Right renal cortex interstitium (tissue), 3 donors: ENCODE data around the gene C3orf52. TPM values are rescaled to one million over a fixed set of nuclear protein-coding genes. Genes with fewer than 3 reads are reported as not detected.
A peak's percentile ranks its signal among the peaks of the same experiment; 100 is the strongest.

Experiments used
- DNase-seq, 3 donors: peaks; one replicate each; pipeline ENCODE4 v3.0.0-alpha.2; 2013; ENCODE audit warnings: low read depth in 3 of 3, low spot score in 2 of 3
- polyA plus RNA-seq, 3 donors: library from polyadenylated mRNA; unstranded; fragments of 120-200 nt; gene quantifications; one replicate each; pipeline ENCODE4 v1.2.1, GENCODE V29; 2013; ENCODE audit not compliant: insufficient read length in 3 of 3

C3orf52 gene
- polyA plus RNA-seq, 3 donors = 4.9 to 5.9 (median 5.5) TPM

GRCh38 chr3:112133626-112134334 lies 47.6 kb downstream of the C3orf52 start:
- no peak for DNase-seq

DNA sequence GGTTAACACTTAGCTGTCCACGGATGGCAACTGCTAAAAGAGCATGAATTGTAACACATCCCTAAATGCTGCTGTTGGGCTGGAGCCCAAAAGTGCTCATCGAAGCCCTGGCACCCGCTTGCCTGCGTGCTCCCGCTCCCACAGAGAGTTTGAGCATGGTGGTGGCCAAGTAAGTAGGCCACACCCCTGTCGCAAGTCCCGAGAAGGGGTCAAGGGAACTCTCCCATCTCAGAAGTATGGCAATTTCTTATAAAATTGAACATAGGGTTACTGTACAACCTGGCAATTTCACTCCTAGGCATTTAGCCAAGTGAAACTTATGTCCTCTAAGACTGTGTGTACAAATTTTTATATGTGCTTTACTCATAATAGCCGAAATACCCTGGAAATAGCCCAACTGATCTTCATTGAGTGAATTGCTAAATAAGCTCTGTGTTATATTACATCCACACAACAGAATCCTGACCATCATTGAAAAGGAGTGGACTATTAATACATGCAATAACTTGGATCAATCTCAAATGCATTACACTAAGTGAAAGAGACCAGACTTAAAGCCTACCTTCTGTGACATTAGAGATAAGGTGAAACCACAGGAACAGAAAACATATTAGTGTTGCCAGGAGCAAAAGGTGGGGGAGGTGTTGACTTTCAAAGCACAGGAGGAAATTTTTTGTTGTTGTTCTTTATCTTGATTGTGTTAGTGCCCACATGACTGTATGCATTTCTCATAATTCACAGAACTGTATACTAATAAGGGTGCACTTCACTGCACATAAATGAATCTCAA lies 48.3 kb downstream of the C3orf52 start:
- DNase-seq = no peak

DNA sequence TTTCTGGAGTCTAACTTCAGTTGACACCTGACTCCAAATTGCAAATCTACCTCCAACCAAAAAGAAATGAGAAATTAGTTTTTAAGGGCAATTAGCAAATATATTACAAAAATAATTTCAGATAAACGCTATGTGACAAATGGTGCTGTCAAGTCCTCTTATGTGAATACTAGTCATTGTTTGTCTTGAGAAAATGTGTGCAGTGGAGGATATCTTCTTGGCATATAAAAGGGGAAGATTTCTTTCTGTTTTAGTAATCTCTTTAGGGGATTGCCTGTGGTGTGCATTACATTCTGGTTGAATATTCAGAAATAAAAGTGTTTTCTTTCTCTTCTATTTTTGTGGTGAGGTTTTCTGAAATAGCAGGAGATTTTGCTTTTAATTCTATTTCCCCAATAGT lies 49.9 kb downstream of the C3orf52 start:
- no peak for DNase-seq

DNA sequence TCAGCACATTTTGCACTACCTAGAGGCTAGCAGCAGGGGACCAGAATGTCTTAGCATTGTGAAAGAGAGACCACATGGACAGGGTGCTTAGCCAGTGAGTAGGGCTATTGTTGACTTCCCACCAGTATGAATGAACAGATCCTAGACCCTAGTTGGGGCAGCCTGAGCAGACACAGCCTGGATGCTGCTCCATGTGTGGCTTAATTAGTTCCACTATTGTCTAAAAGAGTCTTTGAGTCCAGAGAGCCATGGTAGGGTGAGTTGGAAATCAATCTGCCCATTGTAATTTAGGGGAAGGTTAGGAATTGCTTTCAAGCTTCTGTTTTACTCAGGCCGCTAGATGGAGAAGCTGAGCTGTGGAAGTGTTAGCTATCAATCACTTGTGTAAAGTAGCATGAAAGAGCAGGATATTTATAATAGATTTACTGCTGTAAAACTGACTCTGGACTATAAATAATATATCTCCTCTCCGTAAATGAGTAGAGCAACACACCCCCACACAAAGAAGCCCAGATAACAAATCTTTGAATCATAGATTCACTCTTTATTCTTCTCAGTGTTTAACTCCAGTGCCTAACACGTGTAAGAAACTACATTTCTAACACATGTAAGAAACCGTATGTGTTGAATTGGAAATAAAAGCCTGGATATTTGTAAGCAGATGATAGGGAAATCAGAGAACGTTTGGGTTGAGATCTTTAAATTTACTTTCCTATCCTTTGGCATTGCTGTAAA lies 50.9 kb downstream of the C3orf52 start:
- DNase-seq = peak in 1 of 3 donors; percentile 59

- no peak for DNase-seq
Observed at GRCh38 chr3:112137781-112138180, 51.6 kb downstream of the C3orf52 start.

GRCh38 chr3:112138219-112138969 lies 52.2 kb downstream of the C3orf52 start:
- no peak for DNase-seq

DNA sequence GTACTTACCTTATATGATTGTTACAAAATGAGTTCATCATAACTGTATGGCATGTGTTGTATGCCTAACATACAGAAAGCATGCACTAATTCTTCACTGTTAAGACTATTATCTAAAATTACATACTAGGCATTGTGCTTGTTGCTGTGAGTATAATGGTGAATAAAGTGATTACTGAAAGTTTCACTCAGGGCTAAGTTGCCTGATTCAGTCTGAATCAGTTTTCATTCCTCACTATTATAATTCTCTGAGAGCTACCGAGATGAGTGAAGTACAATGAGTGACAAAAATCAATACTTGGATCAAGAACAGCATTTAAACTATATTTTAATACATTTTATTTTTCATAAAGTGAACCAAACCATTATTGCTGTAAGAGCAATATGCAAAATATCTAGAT lies 54.4 kb downstream of the C3orf52 start:
- DNase-seq = no peak

DNA sequence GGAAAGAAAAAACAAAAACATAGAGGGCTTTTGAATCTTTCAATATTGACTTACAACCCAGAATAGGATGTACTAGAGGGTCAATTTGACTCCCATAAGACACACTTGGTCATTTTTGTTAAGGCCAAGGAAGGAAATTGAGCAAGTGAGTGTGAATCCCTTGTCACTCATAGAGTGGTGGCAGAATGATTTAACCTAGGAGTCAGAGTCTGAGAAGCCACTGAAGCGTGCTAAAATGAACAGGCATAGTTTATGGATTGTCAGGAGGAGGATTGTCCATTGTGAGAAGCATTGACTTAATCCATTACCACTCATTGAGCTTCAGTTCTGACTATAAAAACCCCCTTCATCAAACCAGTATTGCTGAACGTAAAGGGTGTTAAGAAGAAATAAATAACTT lies 55.1 kb downstream of the C3orf52 start:
- DNase-seq = no peak

DNA sequence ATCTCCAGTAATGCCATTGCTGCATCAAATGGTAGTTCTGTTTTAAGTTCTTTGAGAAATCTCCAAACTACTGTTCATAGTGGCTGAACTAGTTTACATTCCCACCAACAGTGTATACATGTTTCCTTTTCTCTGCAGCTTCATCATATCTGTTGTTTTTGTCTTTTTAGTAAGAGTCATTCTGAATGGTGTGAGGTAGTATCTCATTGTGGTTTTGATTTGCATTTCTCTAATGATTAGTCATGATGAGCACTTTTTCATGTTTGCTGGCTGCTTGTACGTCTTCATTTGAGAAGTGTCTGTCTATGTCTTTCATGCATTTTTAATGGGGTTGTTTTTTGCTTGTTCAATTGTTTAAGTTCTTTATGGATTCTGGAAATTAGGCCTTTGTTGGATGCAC lies 57.1 kb downstream of the C3orf52 start:
- no peak for DNase-seq

DNA sequence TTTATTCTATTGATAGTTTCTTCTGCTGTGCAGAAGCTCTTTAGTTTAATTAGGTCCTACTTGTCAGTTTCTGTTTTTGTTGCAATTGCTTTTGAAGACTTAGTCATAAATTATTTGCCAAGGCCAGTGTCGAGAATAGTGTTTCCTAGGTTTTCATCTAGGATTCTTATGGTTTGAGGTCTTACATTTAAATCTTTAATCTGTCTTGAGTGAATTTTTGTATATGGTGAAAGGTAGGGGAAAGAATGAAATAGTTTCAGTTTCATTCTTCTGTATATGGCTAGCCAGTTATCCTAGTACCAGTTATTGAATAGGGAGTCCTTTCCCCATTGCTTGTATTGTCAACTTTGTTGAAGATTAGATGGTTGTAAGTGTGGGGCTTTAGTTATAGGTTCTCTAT lies 57.5 kb downstream of the C3orf52 start:
- DNase-seq = no peak

DNA sequence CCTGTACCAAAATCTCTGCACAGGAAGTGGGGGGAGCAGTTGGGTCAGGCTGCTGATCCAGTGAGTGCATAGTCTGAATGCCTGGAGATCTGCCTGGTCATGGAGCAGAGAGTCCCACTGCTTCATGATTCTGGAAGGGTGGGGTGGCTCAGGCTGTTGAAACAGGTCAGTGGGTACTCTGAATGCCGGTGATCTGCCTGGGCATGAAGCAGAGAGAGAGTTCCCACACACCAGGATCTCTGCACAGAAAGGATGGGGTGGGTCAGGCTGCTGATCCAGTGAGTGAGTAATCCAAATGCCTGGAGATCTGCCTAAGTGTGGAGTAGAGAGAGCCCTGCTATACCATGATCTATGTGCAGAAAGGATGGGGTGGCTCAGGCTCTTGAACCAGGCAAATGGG lies 62.9 kb downstream of the C3orf52 start:
- DNase-seq = no peak

- DNase-seq = no peak
Observed at GRCh38 chr3:112167758-112168157, 81.6 kb downstream of the C3orf52 start.

Other genes starting within 250 kb of the C3orf52 start
- gene PHLDB2, start 227.1 kb upstream of the C3orf52 start, polyA plus RNA-seq = 10 to 100 TPM; 84.1 to 86.4 (median 85.9) TPM
- gene ABHD10, start 107.4 kb upstream of the C3orf52 start, polyA plus RNA-seq = 10 to 100 TPM; 51.5 to 58.1 (median 53.8) TPM
- 1 to 10 TPM; 1.4 to 2.1 (median 2.1) TPM for gene TAGLN3, start 87.5 kb upstream of the C3orf52 start, polyA plus RNA-seq
- not detected for gene TMPRSS7, start 51.7 kb upstream of the C3orf52 start, polyA plus RNA-seq
- 1 to 10 TPM in 2 of 3 donors, under 1 TPM in 1; 0.86 to 2.0 (median 1.7) TPM for gene GCSAM, start 46.9 kb downstream of the C3orf52 start, polyA plus RNA-seq
- under 1 TPM; 0.34 to 0.80 (median 0.80) TPM for gene SLC9C1, start 207.8 kb downstream of the C3orf52 start, polyA plus RNA-seq
- 10 to 100 TPM; 39.5 to 44.1 (median 43.0) TPM for gene CD200, start 246.8 kb downstream of the C3orf52 start, polyA plus RNA-seq